Thoracic aorta (tissue), 2 donors: ENCODE measurements around the gene JAG2. TPM values are rescaled to one million over a fixed set of nuclear protein-coding genes. Genes with fewer than 3 reads are reported as not detected.

Experiments
- ATAC-seq: fragments of 150-250 bp; one replicate; pipeline ENCODE4 v1.8.0; 2017; ENCODE audit warnings: low read depth; ENCODE audit not compliant: insufficient number of reproducible peaks, low FRiP score
- DNase-seq: peaks from one replicate; pipeline ENCODE4 v3.0.0-alpha.2; 2020; ENCODE audit warnings: low spot score
- H3K27ac ChIP-seq, 2 donors: fragments of 200-600 bp; sonication (generic); 1 replicate in 1 of 2; 2 replicates in 1 of 2; pipeline ENCODE4 v1.5.1; 2016; ENCODE audit warnings: mild to moderate bottlenecking in 2 of 2, moderate library complexity in 2 of 2
- H3K27me3 ChIP-seq: fragments of 200-600 bp; sonication (generic); replicated peaks from 2 replicates; pipeline ENCODE4 v1.6.0; 2016; ENCODE audit warnings: mild to moderate bottlenecking; ENCODE audit not compliant: insufficient read depth
- H3K36me3 ChIP-seq: fragments of 200-600 bp; sonication (generic); one replicate; pipeline ENCODE4 v1.5.1; 2016
- H3K4me1 ChIP-seq, 2 donors: fragments of 200-600 bp; sonication (generic); 1 replicate in 1 of 2; 2 replicates in 1 of 2; pipeline versions ENCODE4 v1.5.1 to v1.6.0; 2016; ENCODE audit warnings: low read depth in 2 of 2, mild to moderate bottlenecking in 1 of 2; ENCODE audit not compliant: control insufficient read depth in 1 of 2
- H3K4me3 ChIP-seq: fragments of 200-600 bp; sonication (generic); 2 replicates; pipeline ENCODE4 v1.5.1; 2016; ENCODE audit warnings: mild to moderate bottlenecking
- H3K9me3 ChIP-seq: fragments of 200-600 bp; sonication (generic); 2 replicates; pipeline ENCODE4 v1.5.1; 2016
- total RNA-seq, 2 donors: library from RNA; depleted of rRNA; stranded (reverse); fragments of >200 nt; gene quantifications; one replicate each; pipeline versions ENCODE4 v1.1.0 to v1.2.3, GENCODE V29; 2016
- TF ChIP-seq, protein P1 (sequence below): fragments of 200-600 bp; sonication (generic); IDR thresholded peaks from one replicate; pipeline ENCODE4 v1.5.1; 2019; ENCODE audit warnings: antibody characterized with exemption

JAG2 gene
- total RNA-seq, 2 donors from 2014 or later: 8.8 to 12.0 TPM

DNA sequence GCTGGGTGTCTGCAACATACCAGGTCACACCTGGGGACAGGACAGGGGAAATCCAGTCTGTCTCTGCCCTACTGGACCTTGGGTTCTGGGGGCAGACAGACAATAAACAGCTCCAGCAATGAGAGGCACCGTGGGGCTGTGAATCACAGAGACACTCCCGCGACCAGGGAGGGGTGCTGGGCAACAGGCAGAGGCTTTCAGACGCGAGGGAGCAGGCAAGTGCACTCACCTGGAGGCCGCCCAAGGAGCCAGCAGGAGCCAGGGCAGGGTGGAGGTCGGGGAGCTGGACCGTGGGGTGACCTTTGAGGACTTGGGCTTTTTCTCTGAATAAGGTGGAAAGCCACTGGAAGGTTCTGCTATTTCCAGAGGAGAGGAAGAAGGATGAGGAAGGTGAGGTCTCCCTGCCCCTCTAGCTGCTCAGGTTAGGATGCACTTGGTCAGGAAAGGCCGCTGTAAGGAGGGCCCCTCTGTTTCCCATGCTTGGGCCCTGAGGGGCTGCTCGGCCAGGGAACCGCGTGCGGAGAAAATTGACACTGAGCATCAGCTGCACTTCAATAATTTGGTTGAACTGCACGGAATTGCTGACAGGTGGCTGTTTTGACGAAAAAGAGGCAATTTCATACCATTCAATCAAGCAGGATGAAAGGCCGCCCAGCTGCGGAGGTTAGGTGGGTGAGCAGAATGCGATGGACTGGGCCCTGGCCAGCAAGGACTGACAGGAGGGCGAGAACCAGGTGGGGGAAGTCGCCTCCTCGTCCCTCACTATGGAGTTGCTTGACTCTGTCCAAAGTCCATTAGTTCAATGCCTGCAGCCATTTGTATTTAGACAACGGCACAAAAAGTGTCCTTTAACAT, 42.2 kb downstream of the JAG2 start:
- no peak overlapping the region for H3K27ac ChIP-seq
- TF ChIP-seq, protein P1, sequence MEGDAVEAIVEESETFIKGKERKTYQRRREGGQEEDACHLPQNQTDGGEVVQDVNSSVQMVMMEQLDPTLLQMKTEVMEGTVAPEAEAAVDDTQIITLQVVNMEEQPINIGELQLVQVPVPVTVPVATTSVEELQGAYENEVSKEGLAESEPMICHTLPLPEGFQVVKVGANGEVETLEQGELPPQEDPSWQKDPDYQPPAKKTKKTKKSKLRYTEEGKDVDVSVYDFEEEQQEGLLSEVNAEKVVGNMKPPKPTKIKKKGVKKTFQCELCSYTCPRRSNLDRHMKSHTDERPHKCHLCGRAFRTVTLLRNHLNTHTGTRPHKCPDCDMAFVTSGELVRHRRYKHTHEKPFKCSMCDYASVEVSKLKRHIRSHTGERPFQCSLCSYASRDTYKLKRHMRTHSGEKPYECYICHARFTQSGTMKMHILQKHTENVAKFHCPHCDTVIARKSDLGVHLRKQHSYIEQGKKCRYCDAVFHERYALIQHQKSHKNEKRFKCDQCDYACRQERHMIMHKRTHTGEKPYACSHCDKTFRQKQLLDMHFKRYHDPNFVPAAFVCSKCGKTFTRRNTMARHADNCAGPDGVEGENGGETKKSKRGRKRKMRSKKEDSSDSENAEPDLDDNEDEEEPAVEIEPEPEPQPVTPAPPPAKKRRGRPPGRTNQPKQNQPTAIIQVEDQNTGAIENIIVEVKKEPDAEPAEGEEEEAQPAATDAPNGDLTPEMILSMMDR: no peak
- H3K4me1 ChIP-seq: no peaks in the 10 kb centered on the region
- H3K4me3 ChIP-seq: no peak overlapping the region
- H3K27me3 ChIP-seq: no peaks in the 10 kb centered on the region
- H3K9me3 ChIP-seq: peaks cover 10% of the 10 kb centered on the region
- H3K36me3 ChIP-seq: no peaks in the 10 kb centered on the region
- no peak for DNase-seq
- no peak for ATAC-seq

DNA sequence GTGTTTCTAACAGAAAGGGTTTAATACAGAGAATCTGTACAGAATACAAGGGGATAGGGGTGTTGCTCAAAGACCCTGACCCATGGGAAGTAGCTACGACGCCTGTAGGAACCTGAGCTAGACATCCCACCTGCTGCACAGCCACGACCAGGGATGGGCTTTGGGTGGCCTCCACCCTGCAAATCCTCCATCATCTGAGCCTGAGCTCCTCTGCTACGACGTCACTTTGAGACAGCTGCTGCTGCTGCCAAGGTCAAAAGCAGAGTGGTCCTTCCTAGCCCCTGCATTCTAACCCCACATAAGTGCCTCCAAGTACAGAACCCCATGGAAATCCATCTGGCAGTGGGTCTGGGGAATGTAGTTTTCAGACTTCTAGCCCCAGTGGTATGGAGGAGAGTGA, 43.8 kb downstream of the JAG2 start:
- no peak overlapping the region for H3K4me3 ChIP-seq
- no peaks in the 10 kb centered on the region for H3K4me1 ChIP-seq
- H3K36me3 ChIP-seq: no peaks in the 10 kb centered on the region
- H3K27ac ChIP-seq: no peak overlapping the region
- ATAC-seq (no peak), DNase-seq (no peak)
- H3K9me3 ChIP-seq: peaks cover 7% of the 10 kb centered on the region
- no peaks in the 10 kb centered on the region for H3K27me3 ChIP-seq
- TF ChIP-seq, protein P1: no peak

DNA sequence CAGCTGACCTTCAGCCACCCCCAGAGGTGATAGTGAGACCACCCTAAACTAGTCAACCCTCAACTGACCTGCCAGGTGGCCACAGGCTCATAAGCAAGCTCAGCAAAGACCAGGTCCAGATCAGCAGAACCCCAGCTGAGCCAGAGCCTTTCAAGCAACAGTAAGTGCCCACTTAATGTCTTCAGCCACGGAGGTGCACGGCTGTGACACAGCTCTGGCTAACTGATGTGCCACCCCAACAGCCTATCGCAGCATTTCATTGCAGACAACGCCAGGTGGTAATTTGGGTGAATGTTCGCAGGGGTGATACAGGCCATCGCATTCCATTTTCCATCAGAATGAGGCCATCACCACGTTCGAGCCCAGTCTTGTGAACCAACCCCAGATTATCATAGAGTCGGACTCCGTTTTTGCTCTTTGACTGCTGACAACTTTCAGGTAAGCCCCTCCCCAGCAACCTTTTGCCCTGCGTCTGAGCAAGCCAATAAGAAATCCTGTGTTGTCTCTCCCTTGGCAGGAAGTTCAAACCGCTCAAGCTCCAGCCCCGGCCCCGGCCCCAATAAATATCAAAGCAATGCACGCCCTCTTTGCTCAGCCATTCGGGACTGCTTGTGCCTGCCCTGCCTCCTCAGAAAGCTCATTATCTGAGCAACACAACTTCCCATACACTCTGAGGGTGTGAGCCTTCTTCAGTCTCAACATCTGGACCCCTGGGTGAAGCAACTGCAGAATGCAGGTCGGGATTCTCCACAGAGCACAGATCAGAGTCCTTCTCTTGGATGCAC, 44.4 kb downstream of the JAG2 start:
- TF ChIP-seq, protein P1: no peak
- peaks cover 7% of the 10 kb centered on the region for H3K9me3 ChIP-seq
- ATAC-seq (no peak), DNase-seq (no peak)
- H3K4me1 ChIP-seq: no peaks in the 10 kb centered on the region
- H3K27me3 ChIP-seq: no peaks in the 10 kb centered on the region
- H3K27ac ChIP-seq: no peak overlapping the region
- H3K4me3 ChIP-seq: no peak overlapping the region
- H3K36me3 ChIP-seq: no peaks in the 10 kb centered on the region

DNA sequence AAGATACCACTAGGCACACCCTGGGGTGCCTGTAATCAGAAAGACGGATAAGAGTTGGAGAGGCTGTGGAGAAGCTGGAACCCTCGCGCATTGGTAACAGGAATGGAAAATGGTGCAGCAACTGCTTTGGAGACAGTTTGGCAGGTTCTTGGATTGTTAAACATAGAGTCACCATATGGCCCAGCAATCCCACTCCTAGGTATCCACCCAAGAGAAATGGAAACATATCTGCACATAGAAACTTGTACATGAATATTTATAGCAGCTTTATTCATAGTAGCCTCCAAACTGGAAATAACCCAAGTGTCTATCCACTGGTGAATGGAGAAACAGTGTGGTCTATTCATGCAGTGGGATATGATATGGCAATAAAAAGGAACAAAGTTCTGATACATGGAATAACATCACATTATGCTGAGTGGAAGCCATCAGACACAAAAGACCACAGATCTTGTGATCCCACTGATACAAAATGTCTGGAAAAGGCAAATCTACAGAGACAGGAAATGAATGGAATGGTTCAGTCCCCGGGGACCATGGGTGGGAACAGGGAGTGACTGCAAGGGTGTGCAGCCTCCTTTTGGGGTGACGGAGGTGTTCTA, 45.4 kb downstream of the JAG2 start:
- DNase-seq (no peak), ATAC-seq (no peak)
- H3K4me1 ChIP-seq: no peaks in the 10 kb centered on the region
- H3K9me3 ChIP-seq: peaks cover 7% of the 10 kb centered on the region
- no peaks in the 10 kb centered on the region for H3K27me3 ChIP-seq
- H3K27ac ChIP-seq: no peak overlapping the region
- TF ChIP-seq, protein P1: no peak
- no peaks in the 10 kb centered on the region for H3K36me3 ChIP-seq
- no peak overlapping the region for H3K4me3 ChIP-seq

DNA sequence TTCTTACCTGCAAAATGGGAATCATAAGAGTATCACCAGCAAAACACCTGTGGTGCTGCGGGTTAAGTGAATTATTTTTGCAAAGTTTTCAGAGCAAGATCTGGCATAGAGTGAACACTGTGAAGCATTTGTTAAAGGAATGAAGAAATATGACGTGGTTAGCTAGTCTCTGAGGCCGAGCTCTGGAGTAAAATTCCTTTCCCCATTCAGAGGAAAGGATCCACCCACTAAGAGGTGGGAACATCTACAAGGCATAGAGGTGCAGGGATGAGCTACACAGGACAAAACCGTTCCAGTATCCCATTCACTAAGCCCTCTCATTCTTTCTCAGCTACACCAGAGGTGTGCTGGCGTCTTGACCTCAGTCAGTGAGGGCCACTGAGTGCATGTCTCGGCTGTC, 48.5 kb downstream of the JAG2 start:
- H3K27ac ChIP-seq: no peak overlapping the region
- peaks cover 7% of the 10 kb centered on the region for H3K9me3 ChIP-seq
- TF ChIP-seq, protein P1: no peak
- H3K4me1 ChIP-seq: no peaks in the 10 kb centered on the region
- H3K27me3 ChIP-seq: no peaks in the 10 kb centered on the region
- DNase-seq (no peak), ATAC-seq (no peak)
- H3K4me3 ChIP-seq: no peak overlapping the region
- H3K36me3 ChIP-seq: no peaks in the 10 kb centered on the region
